Stimulated activated CD8-positive, alpha-beta memory T cell treated with anti-CD3 and anti-CD28 coated beads, Interleukin-15, amount 100 ng/mL, for 4 hours (primary cell): ENCODE data around the gene GPC4.
"Not testable (repeated sequence)": the region's sequence is repeated elsewhere in the genome, so short reads cannot be mapped to it uniquely, and the experiment has no call there.

ENCODE experiments used
- DNase-seq, 2 donors: peaks; one replicate each; pipeline ENCODE4 v3.0.0-alpha.2; 2020; ENCODE audit warnings: low read depth in 2 of 2

Gene GPC4

DNA sequence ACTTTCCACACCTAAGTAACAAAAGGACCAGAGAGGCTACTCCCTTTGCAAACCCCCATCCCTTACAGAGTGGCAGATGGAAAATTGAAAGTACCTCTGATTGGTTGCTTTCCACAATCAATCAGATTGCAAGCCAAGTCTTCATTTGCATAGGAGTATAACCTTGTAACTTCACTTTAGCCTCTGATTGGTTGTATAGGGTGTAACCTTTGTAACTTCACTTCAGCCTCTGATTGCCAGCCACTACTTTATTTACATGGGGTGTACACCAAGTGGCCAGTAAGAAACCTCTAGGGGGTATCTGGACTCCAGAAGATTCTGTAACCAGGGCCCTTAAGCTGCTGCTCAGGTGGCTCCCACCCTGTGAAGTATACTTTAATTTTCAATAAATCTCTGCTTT, 48.6 kb downstream of the GPC4 start:
- DNase-seq, result no peak

DNA sequence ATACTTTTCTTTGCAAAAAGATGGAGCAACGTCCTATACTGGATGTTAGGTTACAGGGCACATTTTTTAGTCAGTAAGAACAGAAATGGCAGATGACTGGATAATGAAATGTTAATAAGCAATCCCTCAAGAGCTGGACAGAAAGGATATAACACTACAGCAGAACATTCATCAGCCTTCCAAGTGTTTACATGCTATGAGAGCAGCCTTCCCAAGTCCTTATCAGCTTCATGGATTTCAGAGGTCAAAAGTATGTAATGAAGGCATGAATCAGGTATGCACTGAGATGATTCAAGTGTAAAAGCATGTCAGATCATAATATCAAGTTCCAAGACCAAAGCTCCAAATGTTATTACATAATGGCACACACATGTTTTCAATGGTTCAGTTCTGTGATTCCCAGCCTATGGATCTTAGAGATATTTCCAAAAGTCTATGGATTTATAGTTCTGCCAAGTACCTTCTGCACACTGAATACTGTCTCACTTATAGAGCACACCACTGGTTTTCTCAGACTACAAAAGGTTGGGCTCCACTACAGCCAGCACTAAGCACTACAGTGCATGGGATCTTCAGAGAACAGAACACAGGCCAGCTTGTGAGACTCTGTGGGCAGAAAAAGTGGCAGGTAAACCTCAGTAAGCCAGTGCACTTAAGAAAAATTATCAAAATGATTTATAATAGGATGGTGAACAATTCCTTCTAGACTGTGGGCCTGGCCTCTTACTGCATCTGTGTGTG, 49.2 kb downstream of the GPC4 start:
- no peak for DNase-seq

GRCh38 chrX:133364865-133365264, 50.4 kb downstream of the GPC4 start:
- no peak for DNase-seq

- DNase-seq, result no peak
Observed at GRCh38 chrX:133364196-133364595, 51.1 kb downstream of the GPC4 start.

DNA sequence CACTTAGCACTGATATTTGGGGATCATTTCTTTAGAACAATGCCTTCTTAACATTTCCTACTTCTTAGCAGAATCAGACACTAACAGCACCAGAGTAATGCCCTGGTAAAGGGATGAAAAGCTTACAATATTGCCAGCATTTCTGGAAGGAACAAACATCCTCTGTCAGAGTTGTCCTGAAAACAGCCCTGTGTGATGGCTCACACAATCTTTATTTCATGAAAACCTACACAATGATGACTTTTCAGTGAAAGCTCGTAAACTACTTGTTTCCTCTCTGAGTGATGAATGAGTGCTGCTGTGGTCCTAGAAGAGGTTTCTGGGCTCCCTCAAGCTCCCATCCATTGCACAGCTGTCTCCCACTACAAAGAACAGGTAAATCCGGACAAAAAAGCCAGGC, 52.8 kb downstream of the GPC4 start:
- DNase-seq, result no peak

DNA sequence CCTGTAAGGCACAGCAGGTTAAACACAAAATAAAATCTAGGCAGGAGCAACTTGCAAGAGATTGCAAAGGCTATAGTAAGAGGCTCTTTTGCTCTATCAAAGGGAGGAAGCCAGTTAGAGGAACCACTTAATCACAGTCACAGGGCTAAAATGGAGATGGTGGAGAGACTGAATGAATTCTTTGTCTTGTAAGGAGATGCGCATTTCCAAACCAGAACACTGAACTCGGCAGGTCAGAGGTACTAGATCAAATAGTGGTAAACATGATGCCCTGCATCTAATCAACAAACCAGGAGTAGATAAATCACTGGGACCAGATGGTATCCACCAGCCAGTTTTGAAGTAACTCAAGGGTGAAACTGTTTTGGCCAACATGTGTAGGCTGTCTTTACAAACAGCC, 55.8 kb downstream of the GPC4 start:
- no peak for DNase-seq

GRCh38 chrX:133353233-133353632, 62.1 kb downstream of the GPC4 start:
- no peak for DNase-seq

- DNase-seq, result no peak
Observed at GRCh38 chrX:133350751-133351150, 64.5 kb downstream of the GPC4 start.

- DNase-seq, result no peak
Observed at GRCh38 chrX:133346026-133346425, 69.3 kb downstream of the GPC4 start.

- no peak for DNase-seq
Observed at GRCh38 chrX:133339566-133339965, 75.7 kb downstream of the GPC4 start.

DNA sequence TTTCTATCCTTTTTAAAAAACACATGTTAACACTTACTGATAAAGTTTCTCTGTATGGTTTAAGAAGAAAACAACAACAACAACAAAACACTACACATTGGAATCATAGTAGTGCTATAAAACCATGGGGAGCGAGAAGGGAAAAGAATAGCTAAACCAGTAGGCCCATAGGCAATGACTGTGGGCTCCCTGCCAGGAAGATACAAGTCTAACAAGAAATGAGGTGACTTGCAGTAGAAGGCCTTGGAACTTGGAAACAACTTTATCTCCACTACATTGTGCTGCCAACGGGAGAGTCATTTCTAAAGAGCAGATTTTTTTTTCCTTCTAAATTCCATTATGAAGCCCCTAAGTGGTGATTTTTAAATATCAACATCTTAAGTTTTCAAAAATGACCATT, 78.0 kb downstream of the GPC4 start:
- no peak for DNase-seq

DNA sequence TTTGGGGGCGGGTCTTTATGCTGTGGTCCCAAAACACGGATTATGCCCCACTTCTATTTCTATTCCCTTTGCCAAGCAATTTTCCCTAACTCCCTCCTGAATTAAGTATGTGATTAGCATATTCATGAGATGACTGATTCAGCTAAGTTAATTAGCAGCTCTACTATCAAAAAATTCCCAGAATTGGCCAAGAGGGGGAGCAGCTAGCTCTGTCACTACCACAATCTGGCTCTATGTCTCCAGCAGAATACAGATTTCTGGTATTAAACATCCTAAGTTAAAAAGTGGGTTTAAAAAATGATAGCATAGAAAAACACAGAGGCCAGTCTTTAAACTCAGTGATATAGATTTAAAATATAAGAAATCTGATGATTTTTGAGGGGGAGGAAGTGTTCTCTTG, 80.3 kb downstream of the GPC4 start:
- no peak for DNase-seq

- no peak for DNase-seq
Observed at GRCh38 chrX:133333154-133333750, 82.0 kb downstream of the GPC4 start.

GRCh38 chrX:133332737-133333136, 82.6 kb downstream of the GPC4 start:
- no peak for DNase-seq

GRCh38 chrX:133330956-133331355, 84.3 kb downstream of the GPC4 start:
- DNase-seq, result no peak

DNA sequence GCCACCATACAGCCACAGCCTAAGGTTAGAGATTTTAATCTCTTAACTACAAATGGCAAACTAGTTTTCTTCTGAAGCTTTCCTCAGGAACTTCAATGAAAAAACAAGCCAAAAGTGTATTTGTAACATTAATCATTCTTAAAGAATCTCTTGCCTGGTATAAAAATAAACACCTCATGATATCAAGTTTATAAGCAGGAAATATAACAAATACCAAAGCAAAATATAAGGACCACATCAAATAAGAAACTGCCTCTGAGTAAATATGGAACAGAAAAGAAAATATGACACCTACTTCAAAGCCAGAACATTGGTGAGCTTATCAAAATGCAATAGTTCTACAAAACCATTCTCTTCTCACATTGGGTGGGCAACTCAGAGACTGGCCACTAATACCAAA, 89.9 kb downstream of the GPC4 start:
- no peak for DNase-seq

DNA sequence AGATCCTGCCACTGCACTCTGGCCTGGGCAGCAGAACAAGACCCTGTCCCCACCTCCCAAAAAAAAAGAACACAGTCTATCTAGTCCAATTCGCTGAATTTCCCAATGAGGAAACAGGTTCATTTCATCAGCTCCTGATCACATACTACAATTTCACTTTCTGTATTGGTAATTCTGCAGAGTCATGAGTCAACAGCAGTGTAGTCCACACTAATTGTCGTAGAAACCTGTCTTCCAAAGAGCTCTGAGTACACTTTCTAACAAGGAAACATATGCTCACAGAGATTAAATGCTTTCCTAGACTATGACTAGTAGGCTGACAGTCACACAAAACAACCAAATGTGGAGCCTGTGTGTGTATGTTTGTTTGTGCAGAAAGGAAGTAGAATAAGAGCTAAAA, 91.9 kb downstream of the GPC4 start:
- no peak for DNase-seq

DNA sequence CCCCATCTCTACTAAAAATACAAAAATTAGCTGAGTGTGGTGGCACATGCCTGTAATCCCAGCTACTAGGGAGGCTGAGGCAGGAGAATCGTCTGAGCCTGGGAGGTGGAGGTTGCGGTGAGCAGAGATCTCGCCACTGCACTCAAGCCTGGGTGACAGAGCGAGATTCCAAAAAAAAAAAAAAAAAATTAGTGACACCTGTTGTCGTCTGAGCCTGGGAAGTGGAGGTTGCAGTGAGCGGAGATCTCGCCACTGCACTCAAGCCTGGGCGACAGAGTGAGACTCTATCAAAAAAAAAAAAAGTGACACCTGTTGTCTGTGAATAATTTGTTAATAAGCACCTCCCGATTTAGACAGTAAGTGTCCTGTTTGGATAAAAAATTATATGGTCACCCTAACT, 93.0 kb downstream of the GPC4 start:
- not testable (repeated sequence) for DNase-seq

DNA sequence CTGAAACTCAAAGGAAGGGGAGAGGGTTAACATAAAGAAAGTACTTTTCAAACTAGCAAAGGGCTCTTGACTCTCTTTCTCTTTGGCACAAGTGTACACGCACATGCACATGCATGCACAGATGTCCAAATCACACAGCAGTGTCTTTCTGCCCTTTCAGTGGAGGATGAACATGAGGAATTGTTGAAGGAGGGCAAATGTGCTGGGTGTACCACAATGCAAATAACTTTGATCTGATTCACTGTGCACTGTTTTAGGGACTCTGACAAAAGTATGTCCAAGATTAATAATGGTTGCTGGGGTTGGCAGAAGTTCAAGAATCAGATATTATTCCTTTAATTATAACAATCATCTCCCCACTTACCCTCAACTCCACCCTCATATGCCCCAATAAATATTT, 93.8 kb downstream of the GPC4 start:
- DNase-seq, result no peak

DNA sequence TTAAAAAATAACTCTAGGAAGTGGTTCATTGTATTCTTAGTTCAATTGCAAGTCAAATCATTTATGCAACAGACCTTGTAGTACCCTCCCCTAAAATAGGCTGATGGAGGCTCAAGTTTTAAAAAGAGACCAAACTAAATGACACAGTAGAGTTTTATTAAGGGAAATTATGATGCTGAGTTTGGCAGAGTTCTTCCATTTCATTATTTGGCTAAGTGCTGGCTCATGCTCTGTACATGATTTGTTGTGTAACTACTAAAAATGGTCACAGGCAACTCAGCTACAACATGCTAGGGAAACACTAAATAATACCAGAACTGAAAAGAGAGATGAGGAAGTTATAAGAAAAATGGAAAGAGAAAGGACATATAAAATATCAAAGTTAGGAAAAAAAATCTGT, 101.0 kb downstream of the GPC4 start:
- no peak for DNase-seq

DNA sequence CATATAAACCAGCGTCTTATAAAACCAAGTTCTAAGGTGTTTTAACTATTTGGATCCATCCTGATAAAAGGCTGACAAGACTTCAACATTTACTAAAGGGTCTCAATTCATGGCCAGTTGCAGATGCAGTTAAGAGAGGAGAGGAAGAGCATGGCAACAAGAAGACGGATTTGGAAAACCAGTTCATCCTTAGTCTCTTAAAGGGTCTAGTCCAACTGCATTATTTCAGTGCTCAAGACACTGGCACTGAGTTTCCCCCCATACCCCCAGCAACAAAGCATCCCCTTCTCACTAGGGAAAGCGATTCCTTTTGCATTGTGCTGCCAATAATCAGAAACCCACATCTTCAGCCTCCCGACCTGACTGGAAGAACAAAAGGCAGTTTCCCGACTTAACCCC, 106.8 kb downstream of the GPC4 start:
- DNase-seq, result no peak

- no peak for DNase-seq
Observed at GRCh38 chrX:133307637-133308498, 107.4 kb downstream of the GPC4 start.

GRCh38 chrX:133307094-133307493, 108.2 kb downstream of the GPC4 start:
- DNase-seq, result no peak
